Adrenal gland (tissue), 5 donors: ENCODE data around the gene LPCAT3.

Source experiments
- CTCF ChIP-seq, 6 experiments: fragments of 450-650 bp in 4 of 6; fragments of 200-600 bp in 2 of 6; sonication (generic) in 1 of 6; IDR thresholded peaks; 1 replicate in 5 of 6; 2 replicates in 1 of 6; pipeline versions ENCODE4 v1.5.1 to v1.8.0; 2016 to 2021; ENCODE audit warnings: antibody characterized with exemption in 6 of 6, mild to moderate bottlenecking in 2 of 6, moderate library complexity in 1 of 6
- POLR2A ChIP-seq, 2 donors: fragments of 450-650 bp; IDR thresholded peaks; one replicate each; pipeline ENCODE4 v1.6.1; 2017; ENCODE audit warnings: antibody characterized with exemption in 2 of 2, mild to moderate bottlenecking in 2 of 2, moderate library complexity in 1 of 2
- donor health status: DM: no; HTN: no; CAD: no.

- TF ChIP-seq POLR2A (IDR thresholded peaks at IDR 0.05): peak; percentile 73 to 90
- peak in 4 of 6 experiments; percentile 10 to 25 (median 23) for TF ChIP-seq CTCF (IDR thresholded peaks at IDR 0.05)
These were observed 72.0 kb downstream of the LPCAT3 start for GRCh38 chr12:6946033-6946919.
